ENCODE measurements around the gene SLC10A3.

SLC10A3 gene

DNA sequence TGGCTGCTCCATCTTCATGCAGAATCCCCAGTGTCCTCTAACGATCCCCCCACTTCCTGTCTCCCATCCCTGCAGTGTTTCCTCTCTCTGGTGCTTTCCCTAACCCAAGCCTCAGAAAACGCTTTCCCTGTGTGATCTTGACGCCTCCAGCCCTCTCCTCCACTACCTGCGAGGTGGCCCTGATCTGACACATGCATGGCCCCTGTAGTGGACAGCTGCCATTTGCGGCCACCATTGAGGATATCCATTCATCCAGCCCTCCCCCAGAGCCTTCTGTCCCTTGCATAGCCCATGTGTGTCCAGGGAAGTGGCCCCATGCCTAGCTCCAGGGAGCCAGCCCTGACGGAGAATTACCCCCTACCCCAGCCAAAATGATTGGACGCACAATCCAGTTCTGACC is 7.1 kb downstream of the SLC10A3 start:
- DNase-seq: no peak

DNA sequence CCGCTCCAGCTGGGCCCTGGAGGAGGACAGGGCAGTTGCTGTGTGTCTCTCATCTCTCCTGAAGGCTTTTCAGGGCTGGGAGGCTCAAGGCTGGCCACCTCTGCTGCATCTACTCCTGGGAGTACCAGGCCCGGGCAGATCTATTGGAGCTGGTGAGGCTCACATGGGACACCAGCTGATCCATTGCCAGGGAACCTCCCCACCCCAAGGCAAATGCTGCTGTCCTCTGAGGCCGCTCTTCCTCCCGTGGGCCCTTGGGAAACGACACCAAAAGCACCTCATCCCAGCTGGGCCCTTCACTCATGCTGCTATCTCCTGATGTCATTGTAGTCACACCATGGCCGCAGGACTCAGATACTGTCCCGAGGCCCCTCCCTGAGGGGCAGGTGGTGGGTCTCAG is 7.6 kb downstream of the SLC10A3 start:
- DNase-seq: no peak

DNA sequence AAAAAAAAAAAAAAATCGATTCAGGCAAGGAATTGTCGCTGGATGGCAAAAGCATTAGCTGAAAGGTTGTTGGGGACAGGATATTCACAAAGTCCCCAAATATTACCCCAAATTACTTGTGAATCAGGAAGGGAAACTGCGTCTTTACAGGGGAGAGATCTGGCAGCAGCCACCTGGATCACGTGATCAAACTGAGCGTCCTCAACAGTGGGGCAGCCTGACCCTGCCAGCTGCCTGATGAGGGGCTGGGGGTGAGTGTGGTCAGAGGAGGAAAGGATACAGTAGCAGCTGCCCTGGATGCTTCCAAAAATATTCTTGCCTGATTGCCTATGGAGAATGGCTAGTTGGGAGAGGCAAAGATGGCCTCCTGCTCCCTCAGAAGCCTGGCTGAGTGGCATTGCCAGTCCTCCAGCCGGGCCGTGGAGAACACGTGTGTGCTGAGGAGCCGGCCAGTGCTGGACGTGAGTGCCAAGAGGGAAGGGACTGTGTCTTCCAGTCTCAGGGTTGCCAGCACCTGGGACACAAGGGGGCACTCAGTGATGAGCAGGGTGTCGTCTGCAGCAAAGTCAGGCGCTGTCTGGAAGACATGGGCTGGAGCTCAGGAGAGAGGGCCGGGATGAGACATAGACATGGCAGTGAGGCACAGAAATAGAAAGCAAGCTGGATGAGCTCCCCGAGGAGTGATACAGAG is 8.4 kb downstream of the SLC10A3 start:
- no peak for DNase-seq

DNA sequence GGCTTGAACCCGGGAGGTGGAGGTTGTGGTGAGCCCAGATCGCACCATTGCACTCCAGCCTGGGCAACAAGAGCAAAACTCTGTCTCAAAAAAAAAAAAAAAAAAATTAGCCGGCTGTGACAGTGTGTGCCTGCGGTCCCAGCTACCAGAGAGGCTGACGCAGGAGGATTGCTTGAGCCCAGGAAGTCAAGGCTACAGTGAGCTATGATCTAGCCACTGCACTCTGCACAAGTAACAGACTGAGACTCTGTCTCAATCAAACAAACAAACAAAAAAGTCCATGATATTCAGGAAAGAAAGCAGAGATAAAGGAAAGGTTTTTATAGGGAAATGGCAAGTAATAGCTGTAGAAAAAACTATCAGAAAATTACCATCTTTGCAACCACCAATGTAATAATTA is 9.2 kb downstream of the SLC10A3 start:
- DNase-seq: no peak

DNA sequence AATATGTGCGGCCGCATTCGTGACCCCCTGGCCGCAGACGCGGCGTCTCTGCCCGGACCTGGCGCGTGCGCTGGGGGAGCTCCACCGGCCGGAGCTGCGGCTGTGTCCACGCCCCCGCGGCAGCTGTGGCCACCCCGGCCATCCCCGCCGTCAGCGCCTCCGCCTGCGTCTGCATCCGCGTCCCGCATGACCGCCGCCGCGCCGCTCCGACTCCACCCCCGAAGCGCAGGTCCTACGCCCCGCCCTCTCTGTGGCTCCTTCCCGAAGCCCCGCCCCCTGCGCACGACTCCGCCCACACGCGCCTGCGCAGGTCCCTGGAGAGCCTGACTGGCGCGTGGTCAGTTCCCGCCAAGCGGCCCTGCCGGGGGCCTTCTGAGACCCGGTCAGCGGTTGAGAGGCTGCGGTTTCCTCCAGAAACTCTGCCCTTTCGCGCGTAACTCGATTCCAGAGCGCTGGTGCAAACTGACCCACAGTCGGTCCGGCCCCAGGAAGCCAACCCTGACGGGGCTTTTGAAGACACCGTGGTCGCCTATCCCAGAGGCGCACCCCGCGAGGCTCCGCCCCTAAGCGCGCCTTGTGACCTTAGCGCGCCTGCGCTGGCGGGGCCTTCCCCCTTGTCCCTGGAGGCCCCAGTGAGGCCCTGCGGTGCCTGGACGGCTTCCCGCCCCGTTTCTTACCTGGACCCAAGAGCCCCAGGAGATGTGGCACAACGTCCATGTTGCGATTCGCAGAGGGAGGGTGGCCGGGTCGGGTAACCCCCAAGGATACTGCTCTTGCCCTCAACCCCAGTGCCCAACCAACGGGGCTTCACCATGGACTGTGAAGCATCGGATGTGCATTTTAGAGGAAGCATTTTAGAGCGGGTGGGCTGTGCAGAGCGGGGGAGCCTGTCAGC is 11.5 kb downstream of the SLC10A3 start, which contains the start of gene LAGE3:
Gene LAGE3 (minus strand): TSS at position 554 of the 895 bp plus-strand sequence. CDS start 366 bp downstream, at position 188.
- DNase-seq: peak; percentile 80

DNA sequence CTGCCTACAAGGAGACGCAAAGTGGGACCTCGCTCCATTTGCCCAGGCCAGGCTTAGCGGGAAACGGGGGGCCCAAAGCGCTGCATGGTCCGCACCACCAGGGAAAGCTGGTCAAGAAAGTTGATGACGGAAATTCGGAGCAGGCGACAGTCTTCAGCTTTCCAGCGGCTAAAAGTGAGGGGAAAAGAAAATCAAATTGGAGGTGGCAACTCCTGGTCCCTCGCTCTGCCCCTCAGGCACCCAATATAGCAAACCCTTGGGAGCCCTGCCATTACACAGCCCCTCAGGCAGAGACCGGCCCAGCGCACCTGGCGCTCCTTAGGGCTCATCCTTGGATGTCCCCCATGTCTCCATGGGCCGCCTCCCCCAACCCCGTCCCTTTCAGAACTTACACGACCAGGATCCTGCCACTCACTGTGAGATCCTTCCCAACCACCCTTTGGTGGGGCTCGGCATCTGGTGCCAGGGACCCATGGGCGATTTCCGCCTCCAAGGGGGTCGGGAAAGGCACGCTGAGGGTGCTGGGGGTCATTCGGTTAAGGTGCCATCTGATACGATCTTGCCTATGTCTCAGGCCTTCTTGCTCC is 12.4 kb downstream of the SLC10A3 start:
- DNase-seq: no peak

DNA sequence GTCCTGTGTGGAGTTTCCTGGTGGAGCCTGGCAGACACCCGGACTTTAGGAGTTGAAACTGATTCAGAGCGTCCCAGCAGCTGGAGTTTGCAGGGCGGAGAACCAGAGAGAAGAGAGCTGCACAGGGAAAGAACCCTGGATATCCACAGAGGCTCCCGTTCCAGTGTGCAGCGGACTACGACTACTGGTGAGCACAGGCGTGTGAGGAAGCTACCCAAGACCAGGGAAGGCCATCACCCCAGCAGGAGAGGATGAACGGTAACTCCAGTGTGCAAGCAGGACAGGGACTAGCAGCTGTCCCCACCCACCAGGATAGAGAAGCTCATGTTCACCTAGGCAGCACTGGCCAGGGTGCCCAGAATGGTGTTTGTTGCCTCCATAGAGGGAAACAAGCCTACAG is 13.6 kb downstream of the SLC10A3 start:
- no peak for DNase-seq

DNA sequence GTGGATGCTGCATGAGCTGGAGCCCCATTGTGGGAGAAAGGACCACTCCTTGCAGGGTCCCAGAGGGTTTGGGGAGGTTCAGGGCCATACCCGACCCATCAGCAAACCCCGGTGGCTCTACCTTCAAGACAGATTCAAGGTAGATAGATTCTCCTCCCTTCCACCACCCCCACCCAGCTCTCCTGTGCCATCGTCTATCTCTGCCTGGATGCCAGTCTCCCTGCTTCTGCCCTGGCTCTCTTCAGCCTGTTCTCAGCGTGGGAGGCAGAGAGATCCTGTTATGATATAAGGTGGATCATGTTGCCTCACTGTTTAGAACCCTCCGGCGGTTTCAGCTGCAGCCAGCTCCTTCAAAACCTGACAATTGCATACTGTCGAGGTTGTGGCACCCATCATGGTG is 16.7 kb downstream of the SLC10A3 start:
- no peak for DNase-seq

DNA sequence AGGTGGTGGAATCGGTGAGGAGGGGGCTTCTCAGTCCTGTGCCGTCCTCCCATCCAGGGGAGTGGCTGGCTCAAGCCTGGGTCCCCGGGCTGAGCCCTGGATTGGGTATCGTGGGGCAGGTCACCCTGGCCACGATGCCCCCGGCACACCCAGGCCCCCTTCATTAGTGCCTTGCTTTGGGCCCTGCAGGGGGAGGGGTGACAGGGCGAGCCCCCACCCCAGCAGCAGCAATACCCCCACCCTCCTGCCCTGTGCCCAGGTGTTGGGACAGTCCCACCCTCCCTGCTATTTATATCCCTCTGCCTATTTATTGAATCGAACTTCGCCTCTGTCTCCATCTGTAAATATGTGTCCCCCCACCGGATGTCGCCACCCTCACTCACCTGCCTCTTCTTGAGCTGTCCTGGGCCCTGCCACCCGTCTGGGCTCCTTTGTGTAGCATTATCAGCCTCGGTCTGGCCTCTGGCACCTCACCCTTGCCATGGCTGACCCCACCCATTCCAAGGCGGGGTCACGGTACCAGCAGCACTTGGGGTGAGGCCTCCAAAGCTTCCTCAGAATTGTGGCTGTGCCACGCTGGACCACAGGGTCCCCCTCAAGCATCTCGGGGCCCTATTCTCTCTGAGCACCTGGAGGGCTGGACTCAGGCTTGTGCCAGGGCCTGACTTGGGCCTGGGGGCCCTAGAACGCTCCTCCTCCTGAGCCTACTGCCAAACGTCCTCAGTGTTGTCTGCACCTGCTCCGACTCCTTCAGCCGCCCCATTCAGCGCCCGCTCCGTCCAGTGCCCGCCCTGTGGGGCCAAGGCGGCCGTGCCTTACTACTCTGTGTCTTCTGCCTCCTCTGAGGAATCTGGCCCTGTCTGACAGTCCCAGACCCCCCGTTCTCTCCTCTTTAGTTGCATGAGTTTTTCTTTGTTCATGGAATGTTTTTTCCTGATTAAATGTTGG is 17.5 kb downstream of the SLC10A3 start:
- no peak for DNase-seq

DNA sequence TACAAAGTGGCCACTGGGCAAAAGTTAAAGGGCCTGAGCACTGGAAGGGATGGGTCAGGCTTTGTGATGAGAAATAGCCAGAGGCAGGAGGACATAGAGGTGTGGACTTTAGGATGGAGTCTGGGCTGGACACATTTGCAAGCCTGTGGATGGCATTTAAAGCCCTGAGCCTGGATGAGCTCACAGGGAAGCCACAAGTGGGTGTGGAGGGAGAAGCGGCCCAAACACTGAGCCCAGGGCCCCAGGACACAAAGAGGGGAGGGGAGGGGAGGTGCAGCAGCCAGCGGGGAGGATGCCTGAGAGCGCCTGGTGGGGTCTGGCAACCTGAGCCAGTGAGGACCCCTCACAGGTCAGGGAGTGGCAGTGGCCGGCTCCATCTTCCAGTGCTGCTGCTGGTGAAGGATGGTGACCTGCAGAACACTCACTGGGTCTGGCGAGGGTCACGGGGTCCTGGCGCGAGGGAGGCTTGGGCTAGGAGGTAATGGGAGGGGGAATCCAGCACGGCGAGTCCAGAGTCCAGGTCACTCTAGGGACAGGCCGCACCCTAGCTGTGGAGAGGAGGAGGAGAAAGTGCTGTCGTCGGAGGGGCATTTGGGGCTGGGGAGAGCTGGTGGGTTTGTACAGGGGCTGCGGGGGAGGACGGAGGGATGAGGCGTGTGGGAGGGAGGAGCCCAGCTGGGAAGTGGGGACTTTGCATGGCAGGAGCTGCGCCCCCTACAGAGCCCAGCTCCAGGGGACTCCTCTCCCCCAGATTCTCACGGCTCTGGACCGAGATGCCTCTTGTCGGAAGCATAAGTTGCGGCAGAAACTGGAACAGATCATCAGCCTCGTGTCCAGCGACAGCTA is 18.4 kb downstream of the SLC10A3 start:
- DNase-seq: no peak

DNA sequence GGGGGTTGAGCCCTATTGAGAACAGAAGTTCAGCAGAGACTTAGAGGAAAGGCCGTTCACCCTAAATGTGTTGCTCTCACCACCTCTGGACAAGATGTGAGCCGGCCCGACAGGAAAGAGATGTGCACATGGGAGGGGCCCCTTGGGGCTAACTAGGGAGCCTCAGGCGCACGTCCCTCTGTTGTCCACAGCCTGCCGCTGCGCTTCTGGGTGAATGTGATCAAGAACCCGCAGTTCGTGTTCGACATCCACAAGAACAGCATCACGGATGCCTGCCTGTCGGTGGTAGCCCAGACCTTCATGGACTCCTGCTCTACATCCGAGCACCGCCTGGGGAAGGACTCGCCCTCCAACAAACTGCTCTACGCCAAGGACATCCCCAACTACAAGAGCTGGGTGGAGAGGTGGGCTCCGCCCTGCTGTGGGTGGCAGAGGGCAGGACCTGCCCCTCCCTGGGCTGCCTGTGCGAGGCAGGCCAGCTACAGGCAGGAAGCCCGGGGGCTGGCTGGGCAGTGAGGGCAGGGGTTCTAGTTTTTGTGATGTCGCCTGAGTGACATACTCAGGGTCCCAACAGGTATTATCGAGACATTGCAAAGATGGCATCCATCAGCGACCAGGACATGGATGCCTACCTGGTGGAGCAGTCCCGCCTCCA is 19.4 kb downstream of the SLC10A3 start:
- no peak for DNase-seq

DNA sequence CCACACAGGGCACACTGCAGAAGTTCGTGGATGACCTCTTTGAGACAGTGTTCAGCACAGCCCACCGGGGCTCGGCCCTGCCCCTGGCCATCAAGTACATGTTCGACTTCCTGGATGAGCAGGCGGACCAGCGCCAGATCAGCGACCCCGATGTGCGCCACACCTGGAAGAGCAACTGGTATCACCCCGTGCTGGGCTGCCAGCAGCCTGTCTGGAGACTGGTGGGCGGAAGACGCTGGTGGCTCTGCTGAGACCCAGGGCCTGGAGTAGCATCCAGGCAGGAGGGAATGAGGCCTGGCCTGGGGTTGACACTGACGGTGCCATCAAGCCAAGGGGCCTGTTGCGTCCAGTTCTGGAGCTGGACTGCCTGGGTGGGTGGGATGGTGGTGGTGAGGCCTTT is 20.0 kb downstream of the SLC10A3 start:
- no peak for DNase-seq

DNA sequence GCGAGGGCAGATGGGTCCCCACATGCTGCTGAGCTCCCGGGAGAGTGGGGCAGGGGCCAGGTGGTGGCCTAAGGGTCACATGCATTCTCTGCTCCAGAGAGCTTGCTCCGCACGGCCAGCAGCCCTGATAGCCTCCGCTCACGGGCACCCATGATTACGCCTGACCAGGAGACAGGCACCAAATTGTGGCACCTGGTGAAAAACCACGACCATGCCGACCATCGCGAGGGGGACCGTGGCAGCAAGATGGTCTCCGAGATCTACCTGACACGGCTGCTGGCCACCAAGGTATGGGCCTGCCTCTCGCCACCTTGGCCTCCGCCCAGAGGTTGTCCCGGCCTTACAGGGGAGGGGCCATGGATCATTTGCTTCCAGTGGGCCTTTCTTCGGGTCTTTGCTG is 20.5 kb downstream of the SLC10A3 start:
- DNase-seq: no peak

DNA sequence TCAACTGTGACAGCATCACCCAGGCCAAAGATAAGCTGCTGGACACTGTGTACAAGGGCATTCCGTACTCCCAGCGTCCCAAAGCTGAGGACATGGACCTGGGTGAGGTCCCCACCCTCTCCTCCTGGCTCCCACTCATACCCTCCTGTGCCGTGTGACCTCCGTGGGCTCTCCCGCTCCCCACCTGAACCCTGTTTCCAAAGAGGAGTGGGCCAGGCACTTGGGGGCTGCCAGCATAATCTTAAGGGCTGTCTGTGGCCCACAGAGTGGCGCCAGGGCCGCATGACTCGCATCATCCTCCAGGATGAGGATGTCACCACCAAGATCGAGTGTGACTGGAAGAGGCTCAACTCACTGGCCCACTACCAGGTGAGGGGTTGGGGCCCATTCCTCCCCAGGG is 21.3 kb downstream of the SLC10A3 start:
- no peak for DNase-seq

DNA sequence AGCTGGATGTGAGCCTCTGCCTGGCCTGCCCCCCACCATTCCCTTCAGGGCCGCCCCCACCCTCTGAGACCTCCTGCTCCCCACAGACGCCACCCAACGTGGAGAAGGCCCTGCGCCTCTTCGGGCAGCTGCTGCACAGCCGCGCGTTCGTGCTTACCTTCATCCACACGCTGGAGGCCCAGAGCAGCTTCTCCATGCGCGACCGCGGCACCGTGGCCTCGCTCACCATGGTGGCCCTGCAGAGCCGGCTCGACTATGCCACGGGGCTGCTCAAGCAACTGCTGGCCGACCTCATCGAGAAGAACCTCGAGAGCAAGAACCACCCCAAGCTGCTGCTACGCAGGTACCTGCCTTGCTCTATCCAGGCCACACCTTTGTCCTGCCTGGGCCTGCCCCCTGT is 22.2 kb downstream of the SLC10A3 start:
- no peak for DNase-seq

DNA sequence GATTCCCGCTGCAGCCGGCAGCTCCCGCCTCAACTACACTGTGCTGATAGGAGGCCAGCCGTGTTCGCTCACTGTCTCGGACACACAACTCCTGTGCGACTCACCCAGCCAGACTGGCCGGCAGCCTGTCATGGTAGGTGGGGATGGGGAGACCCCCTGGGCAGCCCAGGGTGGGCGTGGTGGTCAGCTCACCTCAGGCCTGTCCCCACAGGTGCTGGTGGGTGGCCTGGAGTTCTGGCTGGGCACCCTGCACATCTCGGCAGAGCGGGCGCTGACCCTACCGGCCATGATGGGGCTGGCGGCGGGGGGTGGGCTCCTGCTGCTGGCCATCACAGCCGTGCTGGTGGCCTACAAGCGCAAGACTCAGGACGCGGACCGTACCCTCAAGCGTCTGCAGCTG is 22.9 kb downstream of the SLC10A3 start:
- DNase-seq: no peak

DNA sequence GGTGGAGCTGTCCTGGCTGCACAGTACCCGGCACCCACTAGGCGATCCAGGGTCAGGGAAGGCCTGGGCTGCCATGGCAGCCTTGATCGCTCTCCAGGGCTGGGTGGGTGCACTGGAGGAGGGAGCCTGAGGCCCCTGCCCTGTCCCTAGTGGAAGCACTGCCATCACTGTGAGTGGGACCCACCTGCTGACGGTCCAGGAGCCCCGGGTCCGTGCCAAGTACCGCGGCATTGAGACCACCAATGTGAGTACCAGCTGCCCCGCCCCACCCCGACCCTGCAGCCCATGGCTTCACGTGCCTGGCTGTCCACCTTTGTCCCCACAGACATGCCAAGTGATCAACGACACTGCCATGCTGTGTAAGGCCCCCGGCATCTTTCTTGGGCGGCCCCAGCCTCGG is 23.5 kb downstream of the SLC10A3 start:
- DNase-seq: no peak

DNA sequence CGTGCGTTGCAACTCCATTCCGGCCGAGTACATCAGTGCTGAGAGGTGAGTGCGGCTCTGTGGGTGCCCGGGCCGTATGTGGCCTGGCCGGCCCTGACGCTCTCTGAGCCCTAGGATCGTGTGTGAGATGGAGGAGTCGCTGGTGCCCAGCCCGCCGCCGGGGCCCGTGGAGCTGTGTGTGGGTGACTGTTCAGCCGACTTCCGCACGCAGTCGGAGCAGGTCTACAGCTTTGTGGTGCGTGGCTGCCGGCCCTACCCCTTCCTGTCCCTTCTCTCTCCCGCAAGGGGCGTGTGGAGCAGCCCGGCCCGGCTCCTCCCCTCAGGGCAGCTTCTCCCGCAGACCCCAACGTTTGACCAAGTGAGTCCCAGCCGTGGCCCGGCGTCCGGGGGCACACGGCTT is 24.4 kb downstream of the SLC10A3 start:
- no peak for DNase-seq

DNA sequence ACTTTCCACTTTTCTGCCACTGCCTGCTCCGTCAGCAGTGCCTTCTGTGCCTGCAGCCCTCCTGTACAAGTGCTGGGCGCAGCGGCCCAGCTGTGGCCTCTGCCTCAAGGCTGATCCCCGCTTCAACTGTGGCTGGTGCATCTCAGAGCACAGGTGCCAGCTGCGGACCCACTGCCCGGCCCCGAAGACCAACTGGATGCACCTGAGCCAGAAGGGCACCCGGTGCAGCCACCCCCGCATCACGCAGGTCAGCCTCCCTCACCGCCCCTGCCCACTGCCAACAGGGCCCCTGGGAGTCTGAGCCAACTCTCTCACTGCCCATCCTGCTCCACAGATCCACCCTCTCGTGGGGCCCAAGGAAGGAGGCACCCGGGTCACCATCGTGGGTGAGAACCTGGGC is 24.8 kb downstream of the SLC10A3 start:
- DNase-seq: no peak

DNA sequence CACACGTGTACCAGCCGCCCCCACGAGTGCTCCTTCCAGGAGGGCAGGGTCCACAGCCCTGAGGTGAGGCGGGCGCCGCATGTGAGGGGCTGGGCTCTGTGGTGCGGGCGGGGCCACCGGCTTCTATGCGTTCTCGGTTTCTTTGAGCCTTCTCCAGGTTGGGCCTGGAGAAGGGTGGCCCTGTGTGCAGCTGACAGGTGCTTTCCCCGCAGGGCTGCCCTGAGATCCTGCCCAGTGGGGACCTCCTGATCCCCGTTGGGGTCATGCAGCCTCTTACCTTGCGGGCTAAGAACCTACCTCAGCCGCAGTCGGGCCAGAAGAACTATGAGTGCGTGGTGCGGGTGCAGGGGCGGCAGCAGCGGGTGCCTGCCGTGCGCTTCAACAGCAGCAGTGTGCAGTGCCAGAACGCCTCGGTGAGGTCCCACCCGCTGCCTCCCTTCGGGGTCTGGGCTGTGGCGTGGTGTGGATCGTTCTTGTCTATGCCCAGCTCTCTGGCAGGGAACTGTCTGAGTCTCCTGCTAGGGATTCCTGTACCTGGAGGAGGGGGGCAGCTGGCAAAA is 25.5 kb downstream of the SLC10A3 start:
- no peak for DNase-seq
